GM10248 (cell line): ENCODE results near the gene ZSCAN30.
A peak's percentile ranks its signal among the peaks of the same experiment; 100 is the strongest.

Experiments used
- CTCF ChIA-PET: fragments of 300-600 bp; sonication (Branson Sonifier 250); formaldehyde crosslinking; extraction: SDS; loops from one replicate; lab custom pipeline; 2021; ENCODE audit warnings: antibody characterized with exemption; lab: Yijun Ruan, JAX
- POLR2A ChIA-PET: fragments of 350-650 bp; sonication (Branson Sonifier 250); formaldehyde crosslinking; extraction: SDS; loops from one replicate; lab custom pipeline; 2020; ENCODE audit warnings: antibody characterized with exemption; lab: Yijun Ruan, JAX
- DNase-seq: peaks from one replicate; pipeline ENCODE4 v3.0.0; 2012; ENCODE audit errors: extremely low spot score
- TF ChIP-seq, protein P1 (sequence below): IDR thresholded peaks from 2 replicates; pipeline ENCODE4 v1.5.1; 2012; ENCODE audit warnings: mild to moderate bottlenecking, low read depth; ENCODE audit errors: extremely low read depth, missing control alignments, control extremely low read depth

The ZSCAN30 gene

GRCh38 chr18:35277633-35278032 lies 12.4 kb downstream of the ZSCAN30 start:
- DNase-seq, result no peak
- ChIA-PET CTCF (interaction anchor here (0.7 to 1.6 kb wide), 3 partner anchors 12 to 14 kb away, joined by 3 to 4 read pairs (median 3); no protein-coding TSS in a partner anchor), POLR2A (no interaction called here)
- TF ChIP-seq, protein P1, sequence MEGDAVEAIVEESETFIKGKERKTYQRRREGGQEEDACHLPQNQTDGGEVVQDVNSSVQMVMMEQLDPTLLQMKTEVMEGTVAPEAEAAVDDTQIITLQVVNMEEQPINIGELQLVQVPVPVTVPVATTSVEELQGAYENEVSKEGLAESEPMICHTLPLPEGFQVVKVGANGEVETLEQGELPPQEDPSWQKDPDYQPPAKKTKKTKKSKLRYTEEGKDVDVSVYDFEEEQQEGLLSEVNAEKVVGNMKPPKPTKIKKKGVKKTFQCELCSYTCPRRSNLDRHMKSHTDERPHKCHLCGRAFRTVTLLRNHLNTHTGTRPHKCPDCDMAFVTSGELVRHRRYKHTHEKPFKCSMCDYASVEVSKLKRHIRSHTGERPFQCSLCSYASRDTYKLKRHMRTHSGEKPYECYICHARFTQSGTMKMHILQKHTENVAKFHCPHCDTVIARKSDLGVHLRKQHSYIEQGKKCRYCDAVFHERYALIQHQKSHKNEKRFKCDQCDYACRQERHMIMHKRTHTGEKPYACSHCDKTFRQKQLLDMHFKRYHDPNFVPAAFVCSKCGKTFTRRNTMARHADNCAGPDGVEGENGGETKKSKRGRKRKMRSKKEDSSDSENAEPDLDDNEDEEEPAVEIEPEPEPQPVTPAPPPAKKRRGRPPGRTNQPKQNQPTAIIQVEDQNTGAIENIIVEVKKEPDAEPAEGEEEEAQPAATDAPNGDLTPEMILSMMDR, result no peak

- DNase-seq, result no peak
- CTCF ChIA-PET, result interaction anchor here (1.6 kb wide), 1 partner anchor 12 kb away, joined by 3 read pairs; no protein-coding TSS in a partner anchor
- TF ChIP-seq, protein P1, result no peak
Observed at GRCh38 chr18:35276267-35276666, 13.8 kb downstream of the ZSCAN30 start.

GRCh38 chr18:35271656-35272055 lies 18.4 kb downstream of the ZSCAN30 start:
- POLR2A ChIA-PET, result no interaction called here
- CTCF ChIA-PET, result interaction anchor here (2.1 kb wide), 1 partner anchor 9 kb away, joined by 6 read pairs; no protein-coding TSS in a partner anchor
- TF ChIP-seq, protein P1, result no peak
- no peak for DNase-seq

More at GRCh38 chr18:35276267-35276666, 13.8 kb downstream of the ZSCAN30 start:
- POLR2A ChIA-PET, result no interaction called here

GRCh38 chr18:35268821-35269220 lies 21.2 kb downstream of the ZSCAN30 start:
- no peak for DNase-seq
- ChIA-PET CTCF (no interaction called here), POLR2A (no interaction called here)
- TF ChIP-seq, protein P1, result no peak

GRCh38 chr18:35267809-35268208 lies 22.2 kb downstream of the ZSCAN30 start:
- DNase-seq, result no peak
- POLR2A ChIA-PET, result no interaction called here
- TF ChIP-seq, protein P1, result no peak
- CTCF ChIA-PET, result interaction anchor here (1.2 kb wide), 1 partner anchor 23 kb away, joined by 3 read pairs; no protein-coding TSS in a partner anchor

DNA sequence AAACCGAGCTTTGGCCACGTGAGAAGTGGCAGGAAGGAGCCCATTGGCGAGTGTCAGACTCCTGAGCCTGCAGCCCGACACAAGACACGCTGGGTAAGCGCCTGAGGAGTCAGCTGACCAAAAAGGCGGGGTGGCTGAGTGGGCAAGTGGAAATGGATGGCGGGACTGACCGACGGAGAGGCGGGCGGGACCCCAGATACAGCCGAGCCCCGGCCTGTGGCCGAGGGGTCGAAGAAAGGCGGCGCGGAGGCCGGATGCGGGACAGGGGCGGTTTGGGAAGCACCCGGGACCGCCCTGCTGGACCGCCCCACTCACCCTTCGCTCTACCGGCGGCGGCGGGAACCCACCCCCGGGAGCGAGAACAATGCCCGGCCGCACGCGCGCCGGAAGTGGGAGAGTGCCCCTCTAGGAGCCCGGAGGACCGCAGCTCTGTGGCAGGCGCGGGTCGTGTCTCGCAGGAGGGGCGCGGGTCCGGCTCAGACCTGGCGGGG lies 22.8 kb downstream of the ZSCAN30 start:
- CTCF ChIA-PET, result interaction anchor here (1.2 kb wide), 1 partner anchor 23 kb away, joined by 3 read pairs; no protein-coding TSS in a partner anchor
- peak; percentile 44 for DNase-seq

More for the DNA sequence above, 22.8 kb downstream of the ZSCAN30 start:
- POLR2A ChIA-PET, result no interaction called here
- TF ChIP-seq, protein P1, result no peak
